Thymus (tissue), 11 donors: ENCODE measurements around the gene SNX9. TPM values are rescaled to one million over a fixed set of nuclear protein-coding genes. Genes with fewer than 3 reads are reported as not detected.

Experiments used
- DNase-seq, 9 donors: peaks; one replicate each; pipeline ENCODE4 v3.0.0-alpha.2; 2013; ENCODE audit warnings: low spot score in 9 of 9, low read depth in 6 of 9, missing footprints in 1 of 9
- H3K27ac ChIP-seq, 2 donors: one replicate each; pipeline ENCODE4 v1.5.1; 2013; ENCODE audit warnings: control low read depth in 1 of 2, low read depth in 1 of 2, low read length in 1 of 2, mild to moderate bottlenecking in 1 of 2, moderate library complexity in 1 of 2
- H3K27me3 ChIP-seq, 2 donors: one replicate each; pipeline ENCODE4 v1.5.1; 2013; ENCODE audit warnings: low read length in 1 of 2; ENCODE audit not compliant: control insufficient read depth in 2 of 2, insufficient read depth in 1 of 2
- H3K36me3 ChIP-seq, 2 donors: one replicate each; pipeline ENCODE4 v1.5.1; 2013; ENCODE audit warnings: low read length in 1 of 2, mild to moderate bottlenecking in 1 of 2, moderate library complexity in 1 of 2; ENCODE audit not compliant: control insufficient read depth in 2 of 2, insufficient read depth in 2 of 2
- H3K4me1 ChIP-seq, 2 donors: one replicate each; pipeline ENCODE4 v1.5.1; 2013; ENCODE audit warnings: low read length in 2 of 2; ENCODE audit not compliant: control insufficient read depth in 2 of 2, insufficient read depth in 2 of 2
- H3K4me3 ChIP-seq, 2 donors: one replicate each; pipeline ENCODE4 v1.5.1; 2013; ENCODE audit warnings: low read length in 2 of 2, control low read depth in 1 of 2, mild to moderate bottlenecking in 1 of 2
- H3K9me3 ChIP-seq, 2 donors: one replicate each; pipeline ENCODE4 v1.5.1; 2013; ENCODE audit warnings: low read length in 1 of 2, mild to moderate bottlenecking in 1 of 2; ENCODE audit not compliant: control insufficient read depth in 2 of 2, insufficient read depth in 1 of 2
- WGBS: extraction: QIAGEN DNeasy Blood & Tissue Kit; methylation state at CpG from one replicate; pipeline ENCODE4 v1.1.7; 2013; 5-methylcytosine and 5-hydroxymethylcytosine counted together
- polyA plus RNA-seq: library from polyadenylated mRNA; stranded (reverse); fragments of 200-250 nt; gene quantifications from one replicate; pipeline ENCODE4 v1.2.3, GENCODE V29; 2013
- total RNA-seq: library from RNA; stranded (reverse); fragments of 120-200 nt; gene quantifications from one replicate; pipeline ENCODE4 v1.2.4, GENCODE V29; 2013
- donor health status: healthy.

The SNX9 gene
- total and polyA plus RNA-seq, 2 donors: 11.0 to 37.3 TPM

GRCh38 chr6:157982563-157983405 lies 159.7 kb downstream of the SNX9 start:
- peak in 1 of 9 donors; percentile 45 for DNase-seq
- 77% methylated on average over 17 of the region's 17 CpGs for WGBS
- peak overlapping the region; percentile 72 to 80 for H3K4me3 ChIP-seq
- no peaks in the 10 kb centered on the region for H3K36me3 ChIP-seq
- H3K27ac ChIP-seq: no peak overlapping the region
- peaks cover 0 to 46% of the 10 kb centered on the region in 2 donors for H3K4me1 ChIP-seq
- H3K9me3 ChIP-seq: no peaks in the 10 kb centered on the region
- H3K27me3 ChIP-seq: peaks cover 0 to 22% of the 10 kb centered on the region in 2 donors

- Histone ChIP-seq H3K4me3 (no peak overlapping the region), H3K27ac (no peak overlapping the region)
- 93% methylated on average over 9 of the region's 9 CpGs for WGBS
Observed at GRCh38 chr6:157983406-157984119, 160.5 kb downstream of the SNX9 start.

GRCh38 chr6:157984128-157984527 lies 161.1 kb downstream of the SNX9 start:
- 93% methylated on average over 4 of the region's 4 CpGs for WGBS
- Histone ChIP-seq H3K36me3 (no peaks in the 10 kb centered on the region), H3K9me3 (no peaks in the 10 kb centered on the region), H3K4me3 (no peak overlapping the region), H3K27ac (no peak overlapping the region), H3K4me1 (peaks cover 0 to 45% of the 10 kb centered on the region in 2 donors), H3K27me3 (peaks cover 0 to 22% of the 10 kb centered on the region in 2 donors)
- DNase-seq: no peak

More at GRCh38 chr6:157983406-157984119, 160.5 kb downstream of the SNX9 start:
- H3K36me3 ChIP-seq: no peaks in the 10 kb centered on the region
- peaks cover 0 to 22% of the 10 kb centered on the region in 2 donors for H3K27me3 ChIP-seq
- no peaks in the 10 kb centered on the region for H3K9me3 ChIP-seq
- peaks cover 0 to 50% of the 10 kb centered on the region in 2 donors for H3K4me1 ChIP-seq
- no peak for DNase-seq

- Histone ChIP-seq H3K27ac (no peak overlapping the region), H3K27me3 (peaks cover 0 to 20% of the 10 kb centered on the region in 2 donors), H3K9me3 (no peaks in the 10 kb centered on the region), H3K4me3 (no peak overlapping the region), H3K4me1 (peaks cover 3 to 43% of the 10 kb centered on the region in 2 donors), H3K36me3 (no peaks in the 10 kb centered on the region)
- 47% methylated on average over 14 of the region's 14 CpGs for WGBS
- DNase-seq: no peak
Observed at GRCh38 chr6:157984686-157985225, 161.7 kb downstream of the SNX9 start.

GRCh38 chr6:157985378-157986155 lies 162.5 kb downstream of the SNX9 start:
- DNase-seq: no peak
- H3K27ac ChIP-seq: no peak overlapping the region

GRCh38 chr6:157987788-157988699 lies 165.0 kb downstream of the SNX9 start:
- no peak for DNase-seq
- H3K9me3 ChIP-seq: no peaks in the 10 kb centered on the region
- no peaks in the 10 kb centered on the region for H3K27me3 ChIP-seq
- no peak overlapping the region for H3K27ac ChIP-seq
- H3K4me3 ChIP-seq: no peak overlapping the region
- WGBS: 97% methylated on average over 20 of the region's 20 CpGs
- peaks cover 16 to 34% of the 10 kb centered on the region in 2 donors for H3K4me1 ChIP-seq
- no peaks in the 10 kb centered on the region for H3K36me3 ChIP-seq

More at GRCh38 chr6:157985378-157986155, 162.5 kb downstream of the SNX9 start:
- H3K9me3 ChIP-seq: no peaks in the 10 kb centered on the region
- H3K27me3 ChIP-seq: peaks cover 0 to 13% of the 10 kb centered on the region in 2 donors
- 90% methylated on average over 13 of the region's 13 CpGs for whole genome bisulfite sequencing
- H3K4me3 ChIP-seq: no peak overlapping the region
- peaks cover 10 to 44% of the 10 kb centered on the region in 2 donors for H3K4me1 ChIP-seq
- H3K36me3 ChIP-seq: no peaks in the 10 kb centered on the region

- H3K9me3 ChIP-seq: no peaks in the 10 kb centered on the region
- peaks cover 16 to 34% of the 10 kb centered on the region in 2 donors for H3K4me1 ChIP-seq
- no peak overlapping the region for H3K27ac ChIP-seq
- H3K27me3 ChIP-seq: no peaks in the 10 kb centered on the region
- no peak for DNase-seq
- no peaks in the 10 kb centered on the region for H3K36me3 ChIP-seq
- WGBS: 96% methylated on average over 8 of the region's 8 CpGs
- no peak overlapping the region for H3K4me3 ChIP-seq
Observed at GRCh38 chr6:157988700-157989063, 165.6 kb downstream of the SNX9 start.
